Measurements from ENCODE around the gene TCEANC2.

The TCEANC2 gene

GRCh38 chr1:54136269-54136896 lies 83.0 kb downstream of the TCEANC2 start:
- no peak for DNase-seq (ENCODE audit: low read depth in 3 of 3)

GRCh38 chr1:54136963-54137533 lies 83.6 kb downstream of the TCEANC2 start:
- no peak for DNase-seq (ENCODE audit: low read depth in 3 of 3)

GRCh38 chr1:54137534-54138061 lies 84.2 kb downstream of the TCEANC2 start:
- no peak for DNase-seq (ENCODE audit: low read depth in 3 of 3)

- no peak for DNase-seq (ENCODE audit: low read depth in 3 of 3)
Measured at GRCh38 chr1:54138994-54139393, 85.6 kb downstream of the TCEANC2 start.

GRCh38 chr1:54139711-54140110 lies 86.3 kb downstream of the TCEANC2 start:
- no peak for DNase-seq (ENCODE audit: low read depth in 3 of 3)

GRCh38 chr1:54142146-54142900 lies 88.9 kb downstream of the TCEANC2 start:
- DNase-seq (ENCODE audit: low read depth in 3 of 3), result no peak

- DNase-seq (ENCODE audit: low read depth in 3 of 3), result no peak
Measured at GRCh38 chr1:54144366-54144765, 91.0 kb downstream of the TCEANC2 start.

GRCh38 chr1:54149734-54150133 lies 96.3 kb downstream of the TCEANC2 start:
- DNase-seq (ENCODE audit: low read depth in 3 of 3), result no peak

GRCh38 chr1:54151013-54151412 lies 97.6 kb downstream of the TCEANC2 start:
- DNase-seq (ENCODE audit: low read depth in 3 of 3), result no peak

GRCh38 chr1:54152696-54153095 lies 99.3 kb downstream of the TCEANC2 start, which contains the start of gene CDCP2:
CDCP2 (minus strand) TSS chr1:54153000; CDS start chr1:54152922, 78 bp downstream.
- no peak for DNase-seq (ENCODE audit: low read depth in 3 of 3)

- DNase-seq (ENCODE audit: low read depth in 3 of 3), result no peak
Measured at GRCh38 chr1:54153535-54154439, 100.4 kb downstream of the TCEANC2 start.
